Lower lobe of right lung (tissue), 2 donors: ENCODE results near the gene LLCFC1. TPM values are rescaled to one million over a fixed set of nuclear protein-coding genes. Genes with fewer than 3 reads are reported as not detected.

Experiments
- ATAC-seq, 2 donors: fragments of 200-7000 bp; cut with Tn5 transposase; one replicate each; pipeline ENCODE4 v1.9.1; 2020 to 2022; ENCODE audit warnings: mild to moderate bottlenecking in 2 of 2, moderate library complexity in 2 of 2
- DNase-seq: peaks from one replicate; pipeline ENCODE4 v3.0.0-alpha.2; 2020
- H3K27ac ChIP-seq: fragments of 200-600 bp; one replicate; pipeline ENCODE4 v1.8.0; 2022
- H3K27me3 ChIP-seq: fragments of 200-600 bp; one replicate; pipeline ENCODE4 v1.8.0; 2022; ENCODE audit warnings: low read depth
- H3K36me3 ChIP-seq: fragments of 200-600 bp; one replicate; pipeline ENCODE4 v1.8.0; 2022; ENCODE audit warnings: mild to moderate bottlenecking
- H3K4me1 ChIP-seq: fragments of 200-600 bp; one replicate; pipeline ENCODE4 v1.8.0; 2022
- H3K4me3 ChIP-seq: fragments of 200-600 bp; one replicate; pipeline ENCODE4 v1.8.0; 2022; ENCODE audit warnings: mild to moderate bottlenecking
- H3K9me3 ChIP-seq: fragments of 200-600 bp; one replicate; pipeline ENCODE4 v1.8.0; 2022
- intact Hi-C: fragments of 100-400 bp; cut with DNase I; formaldehyde crosslinking; loops from one replicate; pipeline ENCODE4 v1.11.0; 2022
- total RNA-seq: library from RNA; stranded (reverse); fragmentation: NEBNext Ultra II Directional; extraction: Animal tissue kit (Norgen Biotek cat#: 25700); gene quantifications from one replicate; pipeline ENCODE4 v1.2.1, GENCODE V29; 2021
- TF ChIP-seq, protein P1 (sequence below): fragments of 200-600 bp; IDR thresholded peaks from one replicate; pipeline ENCODE4 v1.8.0; 2022; ENCODE audit warnings: antibody characterized with exemption, mild to moderate bottlenecking
- donor health status: DM: no; HTN: yes; CAD: no; lungs with severe emphysema.

Gene LLCFC1
- total RNA-seq, 1 donor from 2014 or later = not detected

DNA sequence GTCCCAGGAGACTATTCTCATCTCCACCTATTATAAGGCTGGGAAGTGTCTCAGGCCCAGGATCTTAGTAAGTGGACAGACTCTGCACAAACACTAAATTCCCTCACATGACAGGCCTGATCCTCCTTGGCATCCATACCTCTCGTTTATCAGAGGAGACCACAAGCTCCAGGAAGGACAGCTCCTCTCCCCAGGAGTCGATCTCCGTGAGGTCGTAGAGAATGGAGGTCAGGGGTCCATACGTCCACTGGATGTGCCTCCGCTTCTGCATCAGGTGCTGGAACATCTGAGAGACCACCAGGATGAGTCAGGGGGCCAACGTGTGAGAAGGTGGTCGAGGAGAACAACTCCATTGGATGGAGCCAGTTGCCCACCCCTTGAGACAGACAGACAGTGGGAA is 11.3 kb upstream of the LLCFC1 start:
- no peaks in the 10 kb centered on the region for H3K9me3 ChIP-seq
- peak overlapping the region; percentile 58 for H3K27ac ChIP-seq
- H3K4me1 ChIP-seq = no peaks in the 10 kb centered on the region
- H3K36me3 ChIP-seq = no peaks in the 10 kb centered on the region
- intact Hi-C loops = no loop called here
- no peak for ATAC-seq
- TF ChIP-seq, protein P1, sequence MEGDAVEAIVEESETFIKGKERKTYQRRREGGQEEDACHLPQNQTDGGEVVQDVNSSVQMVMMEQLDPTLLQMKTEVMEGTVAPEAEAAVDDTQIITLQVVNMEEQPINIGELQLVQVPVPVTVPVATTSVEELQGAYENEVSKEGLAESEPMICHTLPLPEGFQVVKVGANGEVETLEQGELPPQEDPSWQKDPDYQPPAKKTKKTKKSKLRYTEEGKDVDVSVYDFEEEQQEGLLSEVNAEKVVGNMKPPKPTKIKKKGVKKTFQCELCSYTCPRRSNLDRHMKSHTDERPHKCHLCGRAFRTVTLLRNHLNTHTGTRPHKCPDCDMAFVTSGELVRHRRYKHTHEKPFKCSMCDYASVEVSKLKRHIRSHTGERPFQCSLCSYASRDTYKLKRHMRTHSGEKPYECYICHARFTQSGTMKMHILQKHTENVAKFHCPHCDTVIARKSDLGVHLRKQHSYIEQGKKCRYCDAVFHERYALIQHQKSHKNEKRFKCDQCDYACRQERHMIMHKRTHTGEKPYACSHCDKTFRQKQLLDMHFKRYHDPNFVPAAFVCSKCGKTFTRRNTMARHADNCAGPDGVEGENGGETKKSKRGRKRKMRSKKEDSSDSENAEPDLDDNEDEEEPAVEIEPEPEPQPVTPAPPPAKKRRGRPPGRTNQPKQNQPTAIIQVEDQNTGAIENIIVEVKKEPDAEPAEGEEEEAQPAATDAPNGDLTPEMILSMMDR = no peak
- no peaks in the 10 kb centered on the region for H3K27me3 ChIP-seq
- no peak for DNase-seq
- no peak overlapping the region for H3K4me3 ChIP-seq

DNA sequence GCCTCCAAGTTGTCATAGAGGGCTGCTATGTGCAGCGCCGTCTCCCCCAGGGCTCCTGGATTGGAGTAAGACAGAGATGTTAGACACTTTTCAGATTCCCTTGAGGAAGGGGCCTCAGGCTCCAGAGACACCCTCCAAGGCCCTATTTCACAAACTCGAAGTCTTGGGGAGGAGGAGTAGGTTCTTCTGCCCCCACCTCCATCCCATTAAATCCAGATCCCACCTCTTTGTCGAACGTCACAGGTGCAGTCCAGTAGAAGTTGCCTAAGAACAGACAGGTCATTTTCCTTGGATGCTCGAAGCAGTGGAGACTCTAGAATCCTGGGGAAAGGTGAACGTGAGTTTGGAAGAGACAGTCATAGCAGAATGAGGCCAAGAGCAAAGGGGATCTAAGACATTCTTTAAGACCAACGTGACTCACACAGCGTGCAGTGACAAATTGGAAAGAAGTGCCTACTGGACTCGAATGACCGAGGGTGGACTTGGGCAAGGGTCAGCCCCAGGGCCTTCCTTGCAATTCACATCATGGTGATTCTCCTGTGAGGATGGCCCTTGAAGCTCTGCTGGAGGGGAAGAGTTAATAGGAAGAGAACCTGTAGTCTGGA is 9.1 kb upstream of the LLCFC1 start:
- intact Hi-C loops = no loop called here
- H3K27ac ChIP-seq = no peak overlapping the region
- H3K4me1 ChIP-seq = no peaks in the 10 kb centered on the region
- DNase-seq = no peak
- H3K9me3 ChIP-seq = no peaks in the 10 kb centered on the region
- H3K36me3 ChIP-seq = no peaks in the 10 kb centered on the region
- H3K4me3 ChIP-seq = no peak overlapping the region
- TF ChIP-seq, protein P1 = no peak
- H3K27me3 ChIP-seq = no peaks in the 10 kb centered on the region
- no peak for ATAC-seq

DNA sequence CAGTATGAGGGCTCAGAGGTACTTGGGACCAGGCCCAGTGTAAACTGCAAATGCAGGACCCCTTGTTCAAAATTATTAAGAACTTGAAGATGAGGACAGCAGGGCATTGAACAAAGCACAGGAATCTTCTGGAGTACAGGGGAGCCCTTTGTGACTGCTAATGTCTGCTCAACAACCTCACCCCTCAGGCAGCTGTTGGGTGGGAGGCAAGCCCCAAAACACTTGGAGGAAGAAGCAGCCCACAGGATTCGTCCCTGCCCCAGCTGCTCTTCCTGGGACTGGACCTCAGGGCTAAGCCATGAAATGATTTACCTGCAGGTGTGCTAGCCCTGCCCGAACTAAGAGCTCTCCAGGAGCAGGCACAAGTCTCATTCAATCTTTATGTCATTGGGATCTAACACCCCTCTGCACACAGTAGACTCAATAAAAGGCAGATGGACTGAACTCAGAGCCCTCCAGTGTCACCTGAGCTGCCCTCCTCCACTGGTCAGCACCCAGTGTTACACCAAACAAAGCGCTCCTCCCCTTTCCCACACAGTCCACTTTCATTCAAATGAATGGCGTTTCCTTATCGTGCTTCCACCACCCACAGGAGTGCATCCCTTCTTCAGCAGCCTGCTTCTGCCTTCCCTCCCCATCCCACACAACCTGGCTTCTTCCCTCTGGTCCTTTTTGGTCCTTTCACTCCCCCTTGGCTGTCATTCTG is 6.7 kb upstream of the LLCFC1 start:
- no peaks in the 10 kb centered on the region for H3K4me1 ChIP-seq
- DNase-seq (no peak), ATAC-seq (no peak)
- H3K27me3 ChIP-seq = no peaks in the 10 kb centered on the region
- H3K9me3 ChIP-seq = no peaks in the 10 kb centered on the region
- TF ChIP-seq, protein P1 = no peak
- no peak overlapping the region for H3K27ac ChIP-seq
- intact Hi-C loops = no loop called here
- no peaks in the 10 kb centered on the region for H3K36me3 ChIP-seq
- no peak overlapping the region for H3K4me3 ChIP-seq

DNA sequence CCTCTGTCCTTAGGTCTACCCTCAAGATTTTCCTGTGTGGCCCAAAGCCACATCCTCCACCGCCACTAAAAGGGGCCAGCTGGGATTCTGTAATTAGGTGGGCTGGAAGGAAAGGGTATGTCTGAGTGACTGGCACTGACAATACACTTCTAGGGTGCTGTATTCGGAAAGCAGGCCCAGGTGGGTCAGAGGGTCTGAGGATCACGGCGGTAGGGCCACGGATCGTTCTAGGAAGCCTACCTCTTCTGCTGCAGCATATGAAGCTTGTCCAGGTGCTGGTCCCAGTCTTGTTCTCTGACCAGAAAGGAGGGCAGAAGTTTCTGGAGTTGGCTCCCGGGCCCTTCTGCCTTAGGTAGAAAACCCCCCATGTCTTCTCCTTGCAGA is 6.2 kb upstream of the LLCFC1 start:
- ATAC-seq (no peak), DNase-seq (no peak)
- TF ChIP-seq, protein P1 = no peak
- Histone ChIP-seq H3K27ac (no peak overlapping the region), H3K4me3 (no peak overlapping the region), H3K9me3 (no peaks in the 10 kb centered on the region), H3K36me3 (no peaks in the 10 kb centered on the region), H3K27me3 (no peaks in the 10 kb centered on the region), H3K4me1 (no peaks in the 10 kb centered on the region)
- intact Hi-C loops = no loop called here

DNA sequence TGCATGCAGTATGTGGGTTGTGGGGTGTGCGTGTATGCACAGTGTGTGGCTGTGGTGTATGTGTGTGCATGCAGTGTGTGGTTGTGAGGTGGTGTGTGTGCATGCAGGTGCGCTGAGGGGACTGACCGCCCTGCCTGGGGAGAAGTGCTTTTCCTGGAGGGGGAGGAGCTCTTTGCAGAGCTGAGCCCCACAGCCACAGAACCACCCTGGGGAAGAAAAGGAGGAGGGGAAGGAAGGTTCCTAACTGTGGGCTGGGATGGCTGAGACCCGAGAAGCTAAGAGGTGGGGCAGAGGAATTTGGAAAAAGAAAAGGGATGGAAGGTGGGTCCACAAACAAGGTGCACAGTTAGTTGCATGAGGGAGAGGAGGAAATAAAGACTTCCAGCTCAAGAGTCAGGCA is 5.7 kb upstream of the LLCFC1 start, which contains the start of gene TRPV5:
TSS of gene TRPV5 (minus strand) at position 123 of the 400 bp plus-strand sequence. CDS start 287 bp downstream, outside the sequence.
- H3K36me3 ChIP-seq = no peaks in the 10 kb centered on the region
- H3K4me3 ChIP-seq = no peak within 1 kb of the TSS
- DNase-seq (no peak), ATAC-seq (no peak)
- H3K27me3 ChIP-seq = no peaks in the 10 kb centered on the region
- H3K9me3 ChIP-seq = no peaks in the 10 kb centered on the region
- no peaks in the 10 kb centered on the region for H3K4me1 ChIP-seq
- TF ChIP-seq, protein P1 = no peak
- intact Hi-C loops = no loop called here
- no peak within 1 kb of the TSS for H3K27ac ChIP-seq
